GM23338 (cell line): ENCODE measurements around the gene COL16A1. TPM values are rescaled to one million over a fixed set of nuclear protein-coding genes. Genes with fewer than 3 reads are reported as not detected.
A peak's percentile ranks its signal among the peaks of the same experiment; 100 is the strongest.

ENCODE experiments used
- ATAC-seq: fragments of 200-7000 bp; cut with Tn5 transposase; 3 replicates; pipeline ENCODE4 v1.9.1; 2020
- DNase-seq: peaks from one replicate; pipeline ENCODE4 v3.0.0-alpha.2; 2015; ENCODE audit warnings: low spot score
- H2AFZ ChIP-seq: fragments of 200-600 bp; sonication (generic); 2 replicates; pipeline ENCODE4 v1.8.0; 2016; ENCODE audit warnings: antibody characterized with exemption, mild to moderate bottlenecking, moderate library complexity
- H3F3A ChIP-seq: fragments of 200-600 bp; sonication (generic); replicated peaks from 2 replicates; pipeline ENCODE4 v1.8.0; 2017; ENCODE audit warnings: antibody characterized with exemption, mixed run types, low read depth
- H3K27ac ChIP-seq: fragments of 200-600 bp; sonication (generic); 2 replicates; pipeline ENCODE4 v1.6.1; 2016; ENCODE audit warnings: low read depth
- H3K27me3 ChIP-seq: fragments of 200-600 bp; sonication (generic); 2 replicates; pipeline ENCODE4 v1.8.0; 2016; ENCODE audit warnings: mild to moderate bottlenecking, mixed run types, moderate library complexity; ENCODE audit not compliant: insufficient read depth
- H3K36me3 ChIP-seq: fragments of 200-600 bp; sonication (generic); 2 replicates; pipeline ENCODE4 v1.8.0; 2016; ENCODE audit warnings: mild to moderate bottlenecking; ENCODE audit not compliant: insufficient read depth
- H3K4me1 ChIP-seq: fragments of 200-600 bp; sonication (generic); 2 replicates; pipeline ENCODE4 v1.8.0; 2016; ENCODE audit warnings: mild to moderate bottlenecking, moderate library complexity; ENCODE audit not compliant: insufficient read depth
- H3K4me2 ChIP-seq: fragments of 200-600 bp; sonication (generic); 2 replicates; pipeline ENCODE4 v1.7.1; 2017; ENCODE audit warnings: mixed run types
- H3K4me3 ChIP-seq: fragments of 200-600 bp; sonication (generic); 2 replicates; pipeline ENCODE4 v1.6.1; 2016; ENCODE audit warnings: mixed run types
- H3K79me2 ChIP-seq: fragments of 200-600 bp; sonication (generic); replicated peaks from 2 replicates; pipeline ENCODE4 v1.8.0; 2017; ENCODE audit warnings: mild to moderate bottlenecking; ENCODE audit not compliant: insufficient read depth
- H3K9me2 ChIP-seq: fragments of 200-600 bp; sonication (generic); 2 replicates; pipeline ENCODE4 v1.8.0; 2017; ENCODE audit not compliant: insufficient read depth
- H4K20me1 ChIP-seq: fragments of 200-600 bp; sonication (generic); replicated peaks from 2 replicates; pipeline ENCODE4 v1.8.0; 2017; ENCODE audit warnings: mild to moderate bottlenecking; ENCODE audit not compliant: insufficient read depth
- H3K27ac Mint-ChIP-seq: 2 replicates; pipeline ENCODE4 v1.8.0; 2020; ENCODE audit warnings: inconsistent platforms, mild to moderate bottlenecking, moderate library complexity, mixed read lengths
- H3K27me3 Mint-ChIP-seq: 3 replicates; pipeline ENCODE4 v1.8.0; 2022; ENCODE audit warnings: low read depth, mild to moderate bottlenecking, moderate library complexity, mixed read lengths, inconsistent platforms; ENCODE audit not compliant: insufficient read depth, poor library complexity
- H3K36me3 Mint-ChIP-seq: 3 replicates; pipeline ENCODE4 v1.8.0; 2021; ENCODE audit warnings: low read depth, mild to moderate bottlenecking, inconsistent platforms, moderate library complexity, mixed read lengths
- H3K4me1 Mint-ChIP-seq: 3 replicates; pipeline ENCODE4 v1.8.0; 2020; ENCODE audit warnings: mild to moderate bottlenecking, inconsistent platforms, mixed read lengths
- H3K4me3 Mint-ChIP-seq: 3 replicates; pipeline ENCODE4 v1.8.0; 2021; ENCODE audit warnings: moderate library complexity, mild to moderate bottlenecking, inconsistent platforms, mixed read lengths
- H3K9me3 Mint-ChIP-seq: 3 replicates; pipeline ENCODE4 v1.8.0; 2020; ENCODE audit warnings: moderate library complexity, mild to moderate bottlenecking, inconsistent platforms, mixed read lengths
- CTCF ChIP-seq, 2 experiments: fragments of 200-600 bp in 1 of 2; sonication (generic) in 1 of 2; conservative IDR thresholded peaks; 2 replicates each; pipeline versions ENCODE4 v1.5.1 to v1.6.1; 2016 to 2017; ENCODE audit warnings: antibody characterized with exemption in 2 of 2, low read depth in 2 of 2, mild to moderate bottlenecking in 2 of 2, moderate library complexity in 1 of 2
- POLR2AphosphoS5 ChIP-seq: IDR thresholded peaks from 2 replicates; pipeline ENCODE4 v1.6.1; 2016; ENCODE audit warnings: antibody characterized with exemption, low read depth
- polyA plus RNA-seq: library from polyadenylated mRNA; unstranded; fragments of >200 nt; fragmentation: Nextera tagmentation; extraction: Ambion mirVana; gene quantifications from 2 replicates; pipeline ENCODE4 v1.2.1, GENCODE V29; 2016
- total RNA-seq: library from RNA; depleted of rRNA; stranded (reverse); fragments of >200 nt; shearing (Covaris generic); gene quantifications from 2 replicates; pipeline ENCODE4 v1.2.3, GENCODE V29; 2014
- TF ChIP-seq, protein P1 (sequence below): fragments of 250-450 bp; sonication (Bioruptor Pico); IDR thresholded peaks from 2 replicates; pipeline ENCODE4 v1.5.0; 2020; ENCODE audit warnings: mild to moderate bottlenecking, moderate library complexity

Gene COL16A1
- total and polyA plus RNA-seq, 2 experiments from 2014 or later, result 4.2 to 13.2 TPM

- TF ChIP-seq, protein P1, sequence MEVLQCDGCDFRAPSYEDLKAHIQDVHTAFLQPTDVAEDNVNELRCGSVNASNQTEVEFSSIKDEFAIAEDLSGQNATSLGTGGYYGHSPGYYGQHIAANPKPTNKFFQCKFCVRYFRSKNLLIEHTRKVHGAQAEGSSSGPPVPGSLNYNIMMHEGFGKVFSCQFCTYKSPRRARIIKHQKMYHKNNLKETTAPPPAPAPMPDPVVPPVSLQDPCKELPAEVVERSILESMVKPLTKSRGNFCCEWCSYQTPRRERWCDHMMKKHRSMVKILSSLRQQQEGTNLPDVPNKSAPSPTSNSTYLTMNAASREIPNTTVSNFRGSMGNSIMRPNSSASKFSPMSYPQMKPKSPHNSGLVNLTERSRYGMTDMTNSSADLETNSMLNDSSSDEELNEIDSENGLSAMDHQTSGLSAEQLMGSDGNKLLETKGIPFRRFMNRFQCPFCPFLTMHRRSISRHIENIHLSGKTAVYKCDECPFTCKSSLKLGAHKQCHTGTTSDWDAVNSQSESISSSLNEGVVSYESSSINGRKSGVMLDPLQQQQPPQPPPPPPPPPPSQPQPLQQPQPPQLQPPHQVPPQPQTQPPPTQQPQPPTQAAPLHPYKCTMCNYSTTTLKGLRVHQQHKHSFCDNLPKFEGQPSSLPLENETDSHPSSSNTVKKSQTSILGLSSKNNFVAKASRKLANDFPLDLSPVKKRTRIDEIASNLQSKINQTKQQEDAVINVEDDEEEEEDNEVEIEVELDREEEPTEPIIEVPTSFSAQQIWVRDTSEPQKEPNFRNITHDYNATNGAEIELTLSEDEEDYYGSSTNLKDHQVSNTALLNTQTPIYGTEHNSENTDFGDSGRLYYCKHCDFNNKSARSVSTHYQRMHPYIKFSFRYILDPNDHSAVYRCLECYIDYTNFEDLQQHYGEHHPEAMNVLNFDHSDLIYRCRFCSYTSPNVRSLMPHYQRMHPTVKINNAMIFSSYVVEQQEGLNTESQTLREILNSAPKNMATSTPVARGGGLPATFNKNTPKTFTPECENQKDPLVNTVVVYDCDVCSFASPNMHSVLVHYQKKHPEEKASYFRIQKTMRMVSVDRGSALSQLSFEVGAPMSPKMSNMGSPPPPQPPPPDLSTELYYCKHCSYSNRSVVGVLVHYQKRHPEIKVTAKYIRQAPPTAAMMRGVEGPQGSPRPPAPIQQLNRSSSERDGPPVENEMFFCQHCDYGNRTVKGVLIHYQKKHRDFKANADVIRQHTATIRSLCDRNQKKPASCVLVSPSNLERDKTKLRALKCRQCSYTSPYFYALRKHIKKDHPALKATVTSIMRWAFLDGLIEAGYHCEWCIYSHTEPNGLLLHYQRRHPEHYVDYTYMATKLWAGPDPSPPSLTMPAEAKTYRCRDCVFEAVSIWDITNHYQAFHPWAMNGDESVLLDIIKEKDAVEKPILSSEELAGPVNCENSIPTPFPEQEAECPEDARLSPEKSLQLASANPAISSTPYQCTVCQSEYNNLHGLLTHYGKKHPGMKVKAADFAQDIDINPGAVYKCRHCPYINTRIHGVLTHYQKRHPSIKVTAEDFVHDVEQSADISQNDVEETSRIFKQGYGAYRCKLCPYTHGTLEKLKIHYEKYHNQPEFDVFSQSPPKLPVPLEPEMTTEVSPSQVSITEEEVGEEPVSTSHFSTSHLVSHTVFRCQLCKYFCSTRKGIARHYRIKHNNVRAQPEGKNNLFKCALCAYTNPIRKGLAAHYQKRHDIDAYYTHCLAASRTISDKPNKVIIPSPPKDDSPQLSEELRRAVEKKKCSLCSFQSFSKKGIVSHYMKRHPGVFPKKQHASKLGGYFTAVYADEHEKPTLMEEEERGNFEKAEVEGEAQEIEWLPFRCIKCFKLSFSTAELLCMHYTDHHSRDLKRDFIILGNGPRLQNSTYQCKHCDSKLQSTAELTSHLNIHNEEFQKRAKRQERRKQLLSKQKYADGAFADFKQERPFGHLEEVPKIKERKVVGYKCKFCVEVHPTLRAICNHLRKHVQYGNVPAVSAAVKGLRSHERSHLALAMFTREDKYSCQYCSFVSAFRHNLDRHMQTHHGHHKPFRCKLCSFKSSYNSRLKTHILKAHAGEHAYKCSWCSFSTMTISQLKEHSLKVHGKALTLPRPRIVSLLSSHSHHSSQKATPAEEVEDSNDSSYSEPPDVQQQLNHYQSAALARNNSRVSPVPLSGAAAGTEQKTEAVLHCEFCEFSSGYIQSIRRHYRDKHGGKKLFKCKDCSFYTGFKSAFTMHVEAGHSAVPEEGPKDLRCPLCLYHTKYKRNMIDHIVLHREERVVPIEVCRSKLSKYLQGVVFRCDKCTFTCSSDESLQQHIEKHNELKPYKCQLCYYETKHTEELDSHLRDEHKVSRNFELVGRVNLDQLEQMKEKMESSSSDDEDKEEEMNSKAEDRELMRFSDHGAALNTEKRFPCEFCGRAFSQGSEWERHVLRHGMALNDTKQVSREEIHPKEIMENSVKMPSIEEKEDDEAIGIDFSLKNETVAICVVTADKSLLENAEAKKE (CRISPR knock-in tag), result no peak
- no peak for TF ChIP-seq POLR2AphosphoS5
These were observed 33.2 kb downstream of the COL16A1 start (continued) for GRCh38 chr1:31670593-31670964.

- Histone ChIP-seq H3K27ac (peak overlapping the region; percentile 56), H3K79me2 (no peaks in the 10 kb centered on the region), H3K4me2 (peak overlapping the region; percentile 52; the same call in 1 of the 2 replicates), H2AFZ (peak overlapping the region; percentile 89), H4K20me1 (no peaks in the 10 kb centered on the region), H3K36me3 (no peaks in the 10 kb centered on the region), H3F3A (no peaks in the 10 kb centered on the region), H3K4me3 (no peak overlapping the region), H3K9me2 (no peaks in the 10 kb centered on the region), H3K27me3 (no peaks in the 10 kb centered on the region), H3K4me1 (peaks cover 11% of the 10 kb centered on the region)
- peaks cover 31% of the 10 kb centered on the region for H3K4me1 Mint-ChIP-seq
- ATAC-seq, result peak; percentile 45
- peak; percentile 65 for DNase-seq
- H3K27me3 Mint-ChIP-seq, result peaks cover 12% of the 10 kb centered on the region
- no peaks in the 10 kb centered on the region for H3K36me3 Mint-ChIP-seq
- H3K4me3 Mint-ChIP-seq, result peak overlapping the region; percentile 51
- peak overlapping the region; percentile 9; the same call in 1 of the 2 replicates for H3K27ac Mint-ChIP-seq
- H3K9me3 Mint-ChIP-seq, result no peaks in the 10 kb centered on the region
- TF ChIP-seq, protein P1 (CRISPR knock-in tag), result no peak
- peak; percentile 32 to 34; a peak in 3 of 4 replicates for TF ChIP-seq CTCF (conservative IDR thresholded peaks at IDR 0.05; ENCODE audit: low read depth in 2 of 2)
These were observed 33.8 kb downstream of the COL16A1 start for GRCh38 chr1:31669786-31670592.
